K562 (cell line): Measurements from ENCODE around the gene SC5D. TPM values are rescaled to one million over a fixed set of nuclear protein-coding genes. Genes with fewer than 3 reads are reported as not detected.

Experiments
- BCOR ChIP-seq: fragments of 450-650 bp; IDR thresholded peaks from 2 replicates; pipeline ENCODE4 v1.6.1; 2016
- E2F4 ChIP-seq: sonication (generic); formaldehyde crosslinking; IDR thresholded peaks from 2 replicates; pipeline ENCODE4 v1.8.0; 2022; ENCODE audit warnings: mild to moderate bottlenecking, low read depth, missing genetic modification reagents
- ELK1 ChIP-seq: sonication (generic); formaldehyde crosslinking; IDR thresholded peaks from 2 replicates; pipeline ENCODE4 v1.8.1; 2022; ENCODE audit warnings: missing genetic modification reagents
- MCM7 ChIP-seq, 2 experiments: fragments of 450-650 bp; IDR thresholded peaks; 2 replicates each; pipeline ENCODE4 v1.6.1; 2016 to 2018
- PHF20 ChIP-seq: fragments of 450-650 bp; IDR thresholded peaks from 2 replicates; pipeline ENCODE4 v1.6.1; 2018; ENCODE audit not compliant: partially characterized antibody
- PHF21A ChIP-seq: fragments of 450-650 bp; IDR thresholded peaks from 2 replicates; pipeline ENCODE4 v1.6.1; 2017; ENCODE audit warnings: low read depth, borderline replicate concordance
- RBFOX2 ChIP-seq: fragments of 200-400 bp; formaldehyde crosslinking; IDR thresholded peaks from 2 replicates; pipeline ENCODE4 v1.6.1; 2017; ENCODE audit warnings: low read depth, mild to moderate bottlenecking, low read length, moderate library complexity
- ZBTB2 ChIP-seq: fragments of 450-650 bp; IDR thresholded peaks from 2 replicates; pipeline ENCODE4 v1.6.1; 2016; ENCODE audit warnings: antibody characterized with exemption
- ZNF232 ChIP-seq: sonication (generic); formaldehyde crosslinking; IDR thresholded peaks from 2 replicates; pipeline ENCODE4 v1.8.0; 2022; ENCODE audit warnings: mild to moderate bottlenecking, missing genetic modification reagents
- ZNF280B ChIP-seq: fragments of 250-450 bp; sonication (Bioruptor Pico); IDR thresholded peaks from 2 replicates; pipeline ENCODE4 v1.5.1; 2021; ENCODE audit warnings: mild to moderate bottlenecking
- polyA plus RNA-seq, 8 experiments: library from polyadenylated mRNA; depleted of rRNA in 4 of 8; stranded (reverse) in 5 of 8; unstranded in 3 of 8; fragments of >200 nt; fragmentation: Nextera tagmentation in 2 of 8; fragmentation: Illumina TruSeq in 1 of 8; extraction: Ambion mirVana in 2 of 8; extraction: Trizol in 1 of 8; gene quantifications; 2 replicates each; pipeline versions ENCODE4 v1.2.1 to v1.2.3, GENCODE V29; 2011 to 2014; ENCODE audit warnings: inconsistent platforms in 1 of 8, missing spikeins in 1 of 8
- total RNA-seq, 7 experiments: library from RNA; depleted of rRNA in 6 of 7; stranded (reverse); fragments of >200 nt in 6 of 7; fragmentation: Illumina TruSeq in 2 of 7; extraction: Trizol in 2 of 7; gene quantifications; 2 replicates each; pipeline versions ENCODE4 v1.2.1 to v1.2.3, GENCODE V29; 2011 to 2021; ENCODE audit warnings: low replicate concordance in 1 of 7

Gene SC5D
- total and polyA plus RNA-seq, 9 of the 15 experiments (the other 6 are each of a cell fraction or from before 2014, with no cell fraction given) = 7.6 to 84.0 (median 17.4) TPM

GRCh38 chr11:121292495-121293287, at the start of gene SC5D (continued):
- TF ChIP-seq E2F4 (CRISPR knock-in tag) (no peak), ZNF232 (no peak), RBFOX2 (peak; percentile 91), PHF21A (0 out of 2 replicates have a peak, but pooled peaks have one; percentile 58), BCOR (peak; percentile 34; the same call in 1 of the 2 replicates), ELK1 (CRISPR knock-in tag) (no peak), ZNF280B (CRISPR knock-in tag) (no peak), PHF20 (peak; percentile 51), ZBTB2 (no peak), MCM7 (IDR thresholded peaks at IDR 0.05) (no peak)
